ENCODE data around the gene HOXB8. TPM values are rescaled to one million over a fixed set of nuclear protein-coding genes. Genes with fewer than 3 reads are reported as not detected.

The HOXB8 gene
- total RNA-seq, 2 experiments from 2014 or later = not detected

DNA sequence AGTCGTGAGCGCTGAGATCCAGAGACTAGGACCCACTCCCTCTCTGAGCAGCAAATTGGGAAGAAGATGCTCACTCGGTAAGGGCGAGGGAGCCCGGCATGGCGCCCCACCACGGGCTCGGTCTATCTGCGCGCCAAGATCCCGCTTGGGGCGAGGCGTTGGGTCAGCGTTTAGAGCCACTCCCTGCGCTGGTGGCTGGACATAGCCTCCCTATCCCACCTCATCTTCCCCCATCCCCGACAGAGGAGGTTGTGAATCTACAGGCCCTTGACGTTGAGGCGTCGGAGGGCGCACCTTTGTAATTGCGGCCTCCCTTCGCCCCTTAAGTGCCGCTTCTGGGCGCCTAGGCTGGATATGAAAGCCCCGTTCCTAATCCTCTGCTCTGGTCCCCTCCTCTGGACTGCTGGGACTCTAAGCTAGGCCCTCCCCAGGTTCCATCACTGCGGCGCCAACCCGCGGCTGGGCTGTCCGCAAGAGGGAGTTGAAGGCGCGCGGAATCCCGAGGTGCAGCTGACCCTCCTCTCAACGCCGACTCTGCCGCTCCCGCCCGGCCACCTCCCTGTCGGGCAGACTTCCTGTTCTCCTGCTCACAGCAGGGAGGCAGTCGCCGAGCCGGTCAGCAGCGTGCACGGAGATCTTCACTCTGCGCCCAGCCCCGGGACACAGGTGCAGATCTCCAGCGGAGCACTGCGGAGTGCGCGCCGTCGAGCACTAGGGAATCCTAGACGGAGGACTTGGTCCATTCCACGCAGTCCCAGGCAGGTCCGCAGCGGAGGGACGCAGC lies 27.2 kb upstream of the HOXB8 start:
- peaks cover 12% of the 10 kb centered on the region for H3K4me1 Mint-ChIP-seq
- peaks cover 97% of the 10 kb centered on the region for H3K27me3 Mint-ChIP-seq
- no peaks in the 10 kb centered on the region for H3K36me3 Mint-ChIP-seq
- no peak for DNase-seq
- H3K9me3 Mint-ChIP-seq = no peaks in the 10 kb centered on the region
- no peak overlapping the region for H3K27ac Mint-ChIP-seq
- H3K4me3 Mint-ChIP-seq = no peak overlapping the region

DNA sequence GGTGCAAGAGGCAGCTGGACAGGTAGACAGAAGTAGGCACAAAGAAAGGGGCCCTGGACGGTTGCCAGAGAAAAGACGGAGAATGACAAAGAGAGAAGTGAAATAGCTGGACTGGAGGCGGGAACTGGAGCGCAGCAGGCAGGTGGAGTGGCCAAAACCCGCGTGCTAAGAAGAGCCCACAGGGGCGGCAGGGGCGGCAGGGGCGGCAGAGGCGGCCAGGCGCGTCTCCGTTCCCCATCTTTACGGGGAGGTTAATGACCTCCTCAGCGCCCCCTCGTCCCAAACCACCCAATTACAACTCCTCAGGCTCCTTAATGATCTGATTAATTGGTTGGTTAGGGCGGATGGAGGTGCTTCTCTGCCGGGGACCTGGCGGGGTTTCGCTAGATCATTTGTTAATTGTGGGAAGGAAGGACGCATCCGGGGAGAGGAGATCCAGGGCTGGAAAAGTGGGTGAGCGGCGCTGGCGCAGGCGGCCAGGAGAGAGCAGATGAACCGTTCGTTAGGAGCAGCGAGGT lies 26.5 kb upstream of the HOXB8 start:
- no peak overlapping the region for H3K4me3 Mint-ChIP-seq
- H3K4me1 Mint-ChIP-seq = peaks cover 12% of the 10 kb centered on the region
- no peak overlapping the region for H3K27ac Mint-ChIP-seq
- no peaks in the 10 kb centered on the region for H3K36me3 Mint-ChIP-seq
- no peak for DNase-seq
- H3K9me3 Mint-ChIP-seq = no peaks in the 10 kb centered on the region
- H3K27me3 Mint-ChIP-seq = peaks cover 97% of the 10 kb centered on the region

GRCh38 chr17:48640858-48641180 lies 25.7 kb upstream of the HOXB8 start:
- no peaks in the 10 kb centered on the region for H3K9me3 Mint-ChIP-seq
- H3K27me3 Mint-ChIP-seq = peaks cover 97% of the 10 kb centered on the region
- no peak overlapping the region for H3K4me3 Mint-ChIP-seq
- peaks cover 17% of the 10 kb centered on the region for H3K4me1 Mint-ChIP-seq
- no peak for DNase-seq
- H3K36me3 Mint-ChIP-seq = no peaks in the 10 kb centered on the region
- H3K27ac Mint-ChIP-seq = no peak overlapping the region

DNA sequence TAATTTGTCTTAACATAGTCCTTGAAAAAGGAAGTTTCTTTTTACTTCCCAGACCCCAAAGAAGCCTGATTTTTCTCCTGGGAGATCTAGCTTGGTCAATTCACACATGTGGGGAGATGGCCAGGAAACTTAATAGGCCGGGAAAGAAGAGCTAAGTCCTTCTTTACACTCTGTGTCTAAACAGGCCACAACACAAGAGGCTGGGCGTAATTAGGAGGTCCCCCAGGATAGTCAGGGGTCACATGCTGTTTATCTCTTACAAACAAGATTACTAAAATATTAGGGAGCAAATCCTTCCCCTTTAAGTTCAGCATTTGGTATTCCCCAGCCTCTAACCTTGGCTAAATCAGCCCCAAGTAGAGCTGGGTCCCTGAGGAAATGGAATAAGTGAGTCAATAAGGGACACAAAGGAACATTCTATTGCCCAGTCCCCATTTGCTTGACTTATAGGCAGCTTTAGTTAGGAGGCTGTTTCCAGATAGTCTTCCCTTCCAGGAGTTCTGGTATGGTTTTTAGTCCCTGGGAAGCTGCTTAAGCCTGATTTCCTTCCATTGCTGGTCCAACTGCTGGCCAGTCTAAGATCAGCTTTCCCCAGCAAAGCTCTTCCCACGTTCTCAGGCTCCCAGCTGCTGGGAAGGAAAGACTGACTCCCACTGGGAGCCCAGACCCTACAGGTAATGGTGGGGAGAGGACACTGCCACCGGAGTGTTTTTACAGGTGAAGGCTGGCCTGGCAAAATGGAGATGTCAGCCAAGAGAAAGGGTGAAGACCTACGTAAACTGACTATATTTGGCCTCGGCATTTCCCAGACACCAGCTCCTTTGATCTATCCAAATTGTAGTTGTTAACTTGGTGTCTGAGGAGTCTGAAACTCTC lies 25.1 kb upstream of the HOXB8 start:
- H3K4me1 Mint-ChIP-seq = peaks cover 12% of the 10 kb centered on the region
- no peak overlapping the region for H3K27ac Mint-ChIP-seq
- peaks cover 97% of the 10 kb centered on the region for H3K27me3 Mint-ChIP-seq
- no peaks in the 10 kb centered on the region for H3K9me3 Mint-ChIP-seq
- no peaks in the 10 kb centered on the region for H3K36me3 Mint-ChIP-seq
- DNase-seq = no peak
- no peak overlapping the region for H3K4me3 Mint-ChIP-seq

DNA sequence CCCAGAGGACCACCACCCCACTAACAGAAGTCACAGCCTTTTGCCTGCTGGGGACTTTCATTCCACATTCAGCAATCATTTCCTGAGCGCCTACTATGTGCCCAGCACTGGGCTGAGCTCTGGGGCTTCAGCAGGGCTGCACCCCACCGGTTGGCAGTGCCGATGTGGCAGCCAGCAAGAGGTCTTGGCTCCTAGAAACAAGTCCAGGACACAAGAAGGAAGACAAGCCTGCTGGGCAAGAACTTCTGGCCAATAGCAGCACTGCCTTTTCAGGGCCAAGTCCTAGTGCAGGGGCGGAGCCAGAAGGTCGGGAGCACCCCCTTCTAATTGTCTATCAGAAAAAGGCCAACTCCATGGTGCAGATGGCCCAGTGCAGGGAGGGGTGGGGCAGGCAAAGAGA lies 24.0 kb upstream of the HOXB8 start:
- Mint-ChIP-seq H3K27me3 (peaks cover 97% of the 10 kb centered on the region), H3K4me1 (peaks cover 14% of the 10 kb centered on the region), H3K27ac (no peak overlapping the region), H3K4me3 (no peak overlapping the region), H3K9me3 (no peaks in the 10 kb centered on the region), H3K36me3 (no peaks in the 10 kb centered on the region)
- DNase-seq = no peak

- Mint-ChIP-seq H3K27ac (no peak overlapping the region), H3K36me3 (no peaks in the 10 kb centered on the region), H3K4me3 (no peak overlapping the region), H3K4me1 (peaks cover 17% of the 10 kb centered on the region), H3K27me3 (peaks cover 95% of the 10 kb centered on the region), H3K9me3 (no peaks in the 10 kb centered on the region)
- no peak for DNase-seq
Measured at GRCh38 chr17:48637323-48638260, 22.5 kb upstream of the HOXB8 start.

- Mint-ChIP-seq H3K4me3 (no peak overlapping the region), H3K4me1 (peaks cover 15% of the 10 kb centered on the region), H3K27me3 (peaks cover 95% of the 10 kb centered on the region), H3K36me3 (no peaks in the 10 kb centered on the region), H3K27ac (no peak overlapping the region), H3K9me3 (no peaks in the 10 kb centered on the region)
- DNase-seq = peak; percentile 86
Measured at GRCh38 chr17:48636177-48637018, 21.3 kb upstream of the HOXB8 start.

DNA sequence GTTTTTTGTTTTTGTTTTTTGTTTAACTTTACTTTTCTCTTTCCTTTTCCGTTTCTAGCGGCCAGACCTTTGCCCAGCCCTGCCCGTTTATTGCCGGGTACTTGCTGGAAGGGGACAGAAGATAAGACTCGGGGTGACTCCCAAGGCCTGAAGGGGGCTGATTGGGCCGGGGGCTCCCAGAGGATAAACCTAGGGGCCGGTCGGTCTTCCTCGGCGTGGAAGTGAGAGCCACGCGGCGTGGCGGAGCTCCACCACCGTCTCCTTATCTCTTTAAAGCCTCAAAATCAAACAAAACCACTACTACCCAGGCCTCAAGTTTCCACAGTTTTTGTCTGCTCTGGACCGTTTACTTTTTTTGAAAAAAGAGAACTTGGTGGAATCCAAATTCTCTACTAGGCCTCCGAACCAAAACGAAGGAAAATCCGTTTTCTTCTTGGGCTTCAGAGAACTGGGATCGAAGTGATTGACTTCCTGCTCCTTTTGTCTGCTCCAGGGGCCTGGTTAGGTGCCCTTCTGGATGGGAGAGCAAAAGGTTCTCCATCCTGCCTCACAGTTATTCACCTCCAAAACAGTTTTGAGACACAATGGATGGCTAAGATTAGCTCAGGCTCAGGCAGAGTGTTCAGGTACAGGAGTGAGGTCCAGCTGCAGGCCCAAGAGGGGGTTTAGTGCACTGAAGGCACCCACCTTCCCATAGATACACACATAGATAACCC lies 19.6 kb upstream of the HOXB8 start:
- Mint-ChIP-seq H3K4me1 (peaks cover 15% of the 10 kb centered on the region), H3K27me3 (peaks cover 98% of the 10 kb centered on the region), H3K36me3 (no peaks in the 10 kb centered on the region), H3K9me3 (no peaks in the 10 kb centered on the region), H3K27ac (no peak overlapping the region), H3K4me3 (peak overlapping the region; percentile 70)
- DNase-seq = no peak

DNA sequence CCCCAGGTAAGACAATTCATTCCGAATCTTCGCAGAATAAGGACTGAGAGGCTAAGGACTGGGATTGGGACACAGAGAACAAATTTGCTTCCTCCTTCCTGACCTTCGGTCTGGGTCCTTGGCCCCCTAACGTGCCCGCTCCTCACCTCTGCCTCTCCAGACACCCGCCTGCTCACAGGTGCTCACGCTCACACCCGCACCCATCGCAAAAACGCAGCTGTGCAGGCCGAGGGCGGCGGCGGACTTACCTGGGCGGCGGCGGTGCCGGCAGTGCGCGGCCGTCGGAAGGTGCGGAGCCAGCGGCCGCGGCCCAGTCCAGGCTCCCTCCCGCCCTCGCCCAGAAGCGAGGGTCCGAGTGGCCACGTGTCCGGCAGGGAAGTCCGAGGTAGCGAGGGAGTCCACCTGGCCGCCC lies 18.2 kb upstream of the HOXB8 start:
- H3K4me1 Mint-ChIP-seq = peaks cover 15% of the 10 kb centered on the region
- peaks cover 98% of the 10 kb centered on the region for H3K27me3 Mint-ChIP-seq
- no peak overlapping the region for H3K4me3 Mint-ChIP-seq
- H3K36me3 Mint-ChIP-seq = no peaks in the 10 kb centered on the region
- no peak overlapping the region for H3K27ac Mint-ChIP-seq
- no peak for DNase-seq
- H3K9me3 Mint-ChIP-seq = no peaks in the 10 kb centered on the region

DNA sequence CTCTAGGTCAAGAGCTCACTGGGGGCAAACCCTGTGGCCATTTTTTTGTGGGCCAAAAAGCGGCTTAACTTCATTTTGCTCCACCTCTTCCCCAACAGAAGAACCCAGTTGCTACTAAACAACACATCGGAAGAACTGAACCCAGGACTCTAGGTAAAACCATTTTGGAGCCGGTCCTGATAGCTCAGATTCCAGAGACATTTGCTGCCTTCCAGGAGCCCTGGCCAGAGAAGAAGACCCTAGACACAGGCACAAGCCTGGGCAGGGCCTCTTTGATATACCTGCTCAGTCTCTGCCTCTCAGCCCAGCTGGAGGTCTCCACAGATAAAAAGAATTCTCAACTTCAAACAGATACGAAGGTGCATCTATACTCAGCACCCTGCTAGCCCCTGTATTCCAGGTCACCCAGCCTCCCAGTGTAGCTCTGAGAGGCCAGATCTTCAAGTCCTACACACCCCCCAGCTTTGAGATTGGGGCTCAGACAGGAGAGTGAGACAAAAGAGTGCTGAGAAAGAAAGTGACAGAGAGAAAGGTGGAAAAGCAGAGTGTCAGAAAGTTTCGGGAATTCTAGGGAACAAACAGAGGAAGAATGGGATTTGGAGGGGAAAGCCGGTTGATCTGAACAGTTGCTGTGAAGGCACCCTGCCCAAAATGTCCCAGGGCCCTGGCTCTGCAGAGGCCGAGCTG lies 17.6 kb upstream of the HOXB8 start:
- Mint-ChIP-seq H3K27me3 (peaks cover 98% of the 10 kb centered on the region), H3K9me3 (no peaks in the 10 kb centered on the region), H3K36me3 (no peaks in the 10 kb centered on the region), H3K4me1 (peaks cover 15% of the 10 kb centered on the region), H3K27ac (no peak overlapping the region), H3K4me3 (no peak overlapping the region)
- DNase-seq = no peak

GRCh38 chr17:48631693-48632578 lies 16.8 kb upstream of the HOXB8 start:
- Mint-ChIP-seq H3K4me3 (no peak overlapping the region), H3K27me3 (peaks cover 98% of the 10 kb centered on the region), H3K4me1 (peaks cover 17% of the 10 kb centered on the region), H3K27ac (no peak overlapping the region), H3K36me3 (no peaks in the 10 kb centered on the region), H3K9me3 (no peaks in the 10 kb centered on the region)
- no peak for DNase-seq

DNA sequence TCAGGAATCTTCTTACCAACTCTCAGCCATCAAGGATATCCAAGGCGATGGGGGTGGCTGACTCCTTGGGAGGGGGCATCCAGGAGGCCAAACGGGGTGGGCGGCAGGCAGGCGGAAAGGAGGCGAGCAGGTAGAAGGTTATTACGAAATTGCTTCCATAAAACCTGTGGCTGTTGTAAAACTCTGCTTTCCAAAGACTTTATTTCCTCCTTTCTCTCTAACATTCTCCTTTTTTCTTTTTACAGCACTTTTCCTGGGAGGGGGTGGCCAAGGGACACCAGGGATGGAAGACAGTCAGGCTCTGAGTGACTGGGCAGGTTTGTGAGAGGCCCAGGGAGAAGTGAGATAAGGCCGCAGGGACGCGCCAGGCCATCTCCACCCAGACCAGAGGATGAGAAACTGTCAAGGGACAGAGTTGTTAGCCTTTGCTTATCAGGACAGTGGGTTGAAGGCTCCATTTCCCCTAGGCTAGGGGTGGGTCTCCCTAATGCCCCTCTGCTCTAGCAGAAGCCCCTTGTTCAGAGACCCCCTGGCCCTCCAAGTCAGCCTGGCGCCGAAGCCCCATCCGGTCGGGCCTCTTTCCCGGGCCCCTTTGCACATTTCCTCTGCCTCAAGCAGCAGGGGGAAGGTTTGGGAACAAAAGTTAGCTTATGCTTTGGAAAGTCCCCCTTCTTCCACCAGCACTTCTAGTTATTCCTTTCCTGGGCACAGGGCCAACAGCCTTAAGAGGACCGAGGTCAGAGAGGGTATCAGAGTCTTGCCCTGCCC lies 16.0 kb upstream of the HOXB8 start:
- Mint-ChIP-seq H3K27me3 (peaks cover 98% of the 10 kb centered on the region), H3K36me3 (no peaks in the 10 kb centered on the region), H3K4me1 (peaks cover 14% of the 10 kb centered on the region), H3K4me3 (no peak overlapping the region), H3K9me3 (no peaks in the 10 kb centered on the region), H3K27ac (no peak overlapping the region)
- no peak for DNase-seq

Measured in activated naive CD8-positive, alpha-beta T cell treated with anti-CD3 and anti-CD28 coated beads for 36 hours (primary cell).